HG02938 (cell line): ENCODE results near the gene SATB2.

ENCODE experiments used
- ATAC-seq: cut with Tn5 transposase; IDR thresholded peaks from one replicate; pipeline ENCODE4 v1.9.1; 2021; ENCODE audit warnings: mild to moderate bottlenecking, moderate library complexity; ENCODE audit not compliant: unreplicated experiment

SATB2 gene

DNA sequence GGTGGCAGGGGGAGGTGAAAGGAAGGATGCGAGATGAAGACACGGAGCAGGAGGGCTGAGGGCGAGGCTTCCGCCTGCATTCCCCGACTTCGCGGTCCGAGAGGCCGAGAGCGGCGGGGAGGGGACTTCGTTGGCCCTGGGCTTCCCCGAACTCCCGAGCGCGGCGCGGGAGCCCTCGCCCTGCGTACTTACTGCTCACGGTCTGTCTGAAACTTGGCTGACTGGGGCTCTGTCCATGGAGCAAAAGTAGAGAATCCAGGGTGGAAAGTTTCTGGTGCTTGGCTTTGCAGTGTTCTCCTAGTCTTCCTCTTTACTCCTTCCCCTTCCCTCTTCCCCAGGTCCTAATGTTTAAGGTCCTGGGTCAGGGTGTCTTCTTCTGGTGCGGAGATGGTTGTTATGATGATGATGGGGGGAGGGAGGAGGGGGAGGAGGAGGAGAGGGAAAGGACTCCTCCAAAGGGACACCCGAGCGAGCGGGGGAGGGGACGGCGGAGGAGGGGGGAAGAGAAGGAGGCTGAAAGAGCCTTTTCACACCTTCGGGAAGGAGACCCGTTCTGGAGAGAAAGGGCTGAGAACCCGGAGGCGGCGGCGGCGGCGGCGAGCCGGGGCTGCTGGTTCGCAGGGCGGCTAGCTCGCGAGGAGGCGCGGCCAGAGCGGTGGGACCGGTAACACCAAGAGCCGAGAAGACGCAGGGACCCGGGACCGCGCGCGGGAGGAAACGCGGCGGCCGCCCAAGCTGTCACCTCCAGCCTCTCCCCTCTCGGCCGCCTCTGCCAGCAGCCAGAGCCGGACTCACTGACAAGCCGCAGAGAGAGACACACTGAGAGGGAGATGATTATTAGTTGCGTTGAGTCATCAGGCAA, at the start of gene SATB2:
Gene SATB2, minus strand, starts transcription at position 793 of the 862 bp plus-strand sequence. CDS start 1,902 bp downstream, outside the sequence.
- no peak for ATAC-seq

DNA sequence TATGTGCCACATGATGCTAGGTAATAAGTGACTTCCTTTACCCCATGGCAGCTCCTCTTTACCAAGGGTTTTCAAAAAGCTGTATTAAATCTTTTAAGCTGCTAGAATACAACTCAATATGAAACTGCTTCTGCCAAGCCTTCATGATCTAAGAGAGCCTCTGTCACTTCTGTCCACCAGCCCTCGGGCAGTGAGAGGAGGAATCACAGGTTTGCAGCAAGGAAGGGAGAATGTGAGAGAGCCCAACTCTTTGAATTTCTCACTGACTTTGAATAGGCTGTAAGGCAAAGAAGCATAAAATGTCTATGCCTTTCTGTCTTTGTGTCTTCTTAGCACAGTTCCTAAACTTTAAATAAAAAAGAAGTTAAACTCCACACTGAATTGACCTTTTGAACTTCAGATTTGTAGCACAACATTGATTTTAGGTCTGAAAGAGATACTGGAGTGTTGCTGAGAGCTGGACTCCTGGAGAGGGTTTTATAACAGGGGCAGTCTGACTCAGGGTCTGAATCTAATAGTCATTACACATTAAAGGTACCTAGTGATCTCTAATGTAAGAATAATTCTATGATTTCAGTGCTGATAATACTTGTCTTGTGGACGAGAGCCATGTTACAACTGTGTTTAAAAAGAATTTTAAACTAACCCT, 48.1 kb upstream of the SATB2 start:
- ATAC-seq = no peak

DNA sequence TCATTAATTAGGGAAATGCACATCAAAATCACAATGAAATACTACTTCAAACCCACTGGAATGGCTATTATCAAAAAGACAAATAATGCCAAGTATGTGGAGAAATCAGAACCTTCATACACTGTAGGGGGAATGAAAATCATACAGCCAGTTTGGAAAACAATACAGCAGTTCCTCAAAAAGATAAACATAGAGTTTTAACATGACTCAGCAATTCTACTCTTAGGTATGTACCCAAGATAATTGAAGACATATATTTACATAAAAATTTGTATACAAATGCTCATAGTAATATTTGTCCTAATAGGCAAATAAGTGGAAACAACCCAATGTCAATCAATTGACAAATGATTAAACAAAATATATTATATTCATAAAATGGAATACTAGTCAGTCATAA, 45.4 kb upstream of the SATB2 start:
- no peak for ATAC-seq

DNA sequence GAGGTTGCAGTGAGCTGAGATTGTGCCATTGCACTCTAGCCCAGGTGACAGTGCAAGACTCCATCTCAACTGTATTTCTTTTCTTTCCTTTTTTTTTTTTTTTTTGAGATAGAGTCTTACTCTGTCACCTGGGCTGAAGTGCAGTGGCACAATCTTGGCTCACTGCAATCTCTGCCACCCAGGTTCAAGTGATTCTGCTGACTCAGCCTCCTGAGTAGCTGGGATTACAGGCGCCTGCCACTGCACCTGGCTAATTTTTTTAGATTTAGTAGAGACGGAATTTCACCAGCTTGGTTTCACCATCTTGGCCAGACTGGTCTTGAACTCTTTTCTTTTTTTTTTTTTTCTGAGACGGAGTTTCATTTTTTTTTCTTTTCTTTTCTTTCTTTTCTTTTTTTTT, 41.3 kb upstream of the SATB2 start:
- no peak for ATAC-seq

DNA sequence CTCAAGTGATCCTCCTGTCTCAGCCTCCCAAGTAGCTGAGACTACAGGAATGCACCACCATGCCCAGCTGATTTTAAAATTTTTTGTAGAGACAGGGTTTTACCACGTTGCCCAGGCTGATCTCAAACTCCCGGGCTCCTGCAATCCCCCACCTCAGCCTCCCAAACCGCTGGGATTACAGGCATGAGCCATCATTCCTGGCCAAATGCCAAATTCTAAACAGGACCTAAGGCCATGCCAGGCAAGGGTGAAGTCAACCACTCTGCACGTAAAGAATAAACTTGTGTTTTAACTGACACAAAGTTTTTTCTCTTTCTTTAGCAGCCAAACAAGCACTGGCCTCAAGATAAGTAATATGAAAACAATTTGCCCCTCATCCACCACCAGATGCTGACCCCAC, 37.4 kb upstream of the SATB2 start:
- ATAC-seq = no peak

DNA sequence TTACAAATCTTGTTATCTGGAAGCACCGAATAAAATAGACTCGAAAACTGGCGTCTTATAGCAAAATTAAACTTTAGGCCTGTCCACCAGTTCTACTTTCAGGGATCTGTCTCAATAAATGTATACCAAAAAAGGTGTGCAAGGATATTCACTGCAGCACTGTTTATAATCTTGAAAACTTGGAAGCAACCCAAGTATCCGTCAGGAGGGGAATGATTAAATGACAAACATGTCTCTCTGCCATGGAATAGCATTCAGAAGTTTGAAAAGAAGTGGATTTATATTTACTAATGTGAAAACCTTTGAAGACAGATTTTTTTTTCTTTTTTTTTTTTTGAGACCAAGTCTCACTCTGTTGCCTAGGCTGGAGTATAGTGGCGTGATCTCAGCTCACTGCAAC, 32.3 kb upstream of the SATB2 start:
- ATAC-seq = no peak

DNA sequence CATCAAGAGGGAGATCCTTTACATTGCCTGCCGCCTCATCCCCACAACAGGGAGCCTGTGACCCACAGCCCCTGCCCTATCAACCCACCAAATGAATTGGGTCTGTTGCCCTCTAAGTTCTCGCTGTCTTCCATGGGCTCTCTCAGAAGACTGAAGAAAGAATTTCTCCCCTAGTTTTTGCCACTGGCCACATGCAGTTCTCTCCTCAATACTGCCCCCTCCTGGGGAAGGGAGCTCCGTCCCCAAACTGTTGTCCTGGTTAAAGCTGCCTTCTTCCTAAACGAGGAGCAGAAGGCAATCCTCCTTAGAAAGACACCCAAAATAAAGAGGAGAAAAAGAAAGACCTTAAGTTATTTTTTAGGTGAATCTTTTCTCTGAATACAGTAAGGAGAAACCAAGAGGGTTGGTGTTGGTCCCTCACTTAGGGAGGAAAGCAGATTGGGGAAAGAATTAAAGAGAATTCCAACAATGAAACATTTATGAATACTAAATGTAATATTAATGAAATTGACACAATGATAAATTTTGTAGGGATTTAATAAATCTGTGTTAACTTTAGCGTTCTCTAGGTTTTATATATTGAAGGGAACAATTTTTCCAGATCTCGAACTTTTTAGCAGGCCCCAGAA, 31.1 kb upstream of the SATB2 start:
- peak; percentile 67 for ATAC-seq

DNA sequence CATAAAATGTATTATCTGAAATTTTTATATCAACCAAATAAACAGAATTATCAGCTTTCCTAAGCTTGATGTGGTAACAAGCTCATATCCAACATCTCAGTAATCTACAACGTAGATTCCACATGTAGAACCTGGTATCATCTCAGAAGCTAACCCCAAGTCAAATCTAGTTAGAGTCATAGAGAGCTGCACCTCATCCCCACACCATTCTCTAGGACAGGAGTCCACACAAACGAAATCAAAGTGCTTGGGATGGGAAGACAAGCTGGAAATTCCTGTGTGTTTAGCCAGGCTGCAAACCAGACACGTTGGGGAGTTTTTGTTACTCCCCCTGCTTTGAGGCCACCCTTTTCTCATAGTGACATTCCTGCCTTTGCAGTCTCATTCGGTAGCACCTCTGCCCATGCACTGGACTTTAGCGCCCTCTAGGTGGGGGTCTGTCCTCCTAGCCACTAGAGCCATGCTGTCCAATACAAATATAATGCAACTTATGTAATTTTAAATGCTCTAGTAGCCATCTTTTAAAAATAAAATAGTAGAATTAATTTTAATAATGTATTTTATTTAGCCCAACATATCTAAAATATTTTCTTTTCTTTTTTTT, 28.1 kb upstream of the SATB2 start:
- ATAC-seq = peak; percentile 62

DNA sequence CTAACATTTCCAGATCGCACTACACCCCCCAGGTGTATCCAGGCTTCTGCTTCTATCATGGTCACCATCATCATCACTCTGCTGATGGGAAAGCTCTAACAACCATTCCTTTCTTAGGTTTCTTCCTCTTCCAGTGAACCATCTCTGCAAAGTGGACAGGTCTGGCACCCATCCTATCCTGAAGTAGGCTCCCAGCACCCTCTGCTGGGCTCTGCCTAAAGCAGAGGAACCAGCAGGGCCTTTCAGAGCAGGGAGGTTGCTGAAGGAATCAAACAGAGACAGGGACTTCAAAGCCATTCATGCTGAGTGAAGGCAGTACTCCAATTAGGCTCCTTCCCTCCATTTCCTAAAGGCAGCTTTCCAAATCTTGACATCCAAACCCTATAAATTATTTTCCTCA, 27.2 kb upstream of the SATB2 start:
- no peak for ATAC-seq

DNA sequence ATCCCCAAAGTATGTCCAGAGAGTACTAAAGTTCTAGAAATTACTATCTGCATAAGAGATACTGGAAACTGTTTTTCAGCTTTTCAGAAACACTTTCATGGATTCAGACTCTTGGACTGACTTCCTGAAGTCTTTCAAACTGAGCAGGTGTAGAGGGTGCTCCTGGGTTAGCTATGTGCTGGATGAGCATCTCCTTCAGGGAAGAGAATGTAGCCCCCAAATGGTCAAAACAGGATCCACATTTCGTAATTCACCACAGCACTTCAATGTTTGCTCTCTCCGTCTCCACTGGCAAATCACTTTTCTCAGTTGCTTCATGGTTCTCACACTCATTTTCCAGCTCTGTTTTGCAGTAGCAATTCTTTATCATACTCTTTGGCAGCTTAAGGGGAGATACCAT, 23.2 kb upstream of the SATB2 start:
- ATAC-seq = no peak

DNA sequence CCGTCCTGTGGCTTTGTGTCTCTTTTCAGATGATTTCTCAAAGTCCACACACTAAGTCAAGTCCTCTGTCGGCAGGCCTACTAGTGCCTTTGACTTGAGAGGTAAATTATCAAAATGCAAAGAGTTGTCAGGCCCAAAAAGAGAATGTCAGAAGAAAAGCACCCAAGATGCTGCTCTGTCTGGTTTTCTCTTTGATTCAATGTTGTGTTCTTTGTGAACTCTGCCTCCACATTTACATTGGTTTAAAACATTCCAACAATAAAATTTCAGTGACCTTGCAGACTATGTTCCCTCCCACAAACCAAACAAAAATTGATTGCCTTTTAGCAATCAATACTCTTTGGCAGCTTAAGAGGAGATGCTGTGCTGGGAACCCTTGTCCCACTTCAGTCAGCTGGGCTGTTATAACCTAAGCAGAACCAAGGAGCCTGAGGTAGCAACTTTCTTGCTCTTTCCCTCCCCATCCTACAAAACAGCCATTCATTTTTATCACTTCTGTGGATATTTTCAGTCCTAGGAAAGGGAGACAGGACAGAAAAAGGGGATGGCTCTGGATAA, 19.6 kb upstream of the SATB2 start:
- ATAC-seq = no peak

DNA sequence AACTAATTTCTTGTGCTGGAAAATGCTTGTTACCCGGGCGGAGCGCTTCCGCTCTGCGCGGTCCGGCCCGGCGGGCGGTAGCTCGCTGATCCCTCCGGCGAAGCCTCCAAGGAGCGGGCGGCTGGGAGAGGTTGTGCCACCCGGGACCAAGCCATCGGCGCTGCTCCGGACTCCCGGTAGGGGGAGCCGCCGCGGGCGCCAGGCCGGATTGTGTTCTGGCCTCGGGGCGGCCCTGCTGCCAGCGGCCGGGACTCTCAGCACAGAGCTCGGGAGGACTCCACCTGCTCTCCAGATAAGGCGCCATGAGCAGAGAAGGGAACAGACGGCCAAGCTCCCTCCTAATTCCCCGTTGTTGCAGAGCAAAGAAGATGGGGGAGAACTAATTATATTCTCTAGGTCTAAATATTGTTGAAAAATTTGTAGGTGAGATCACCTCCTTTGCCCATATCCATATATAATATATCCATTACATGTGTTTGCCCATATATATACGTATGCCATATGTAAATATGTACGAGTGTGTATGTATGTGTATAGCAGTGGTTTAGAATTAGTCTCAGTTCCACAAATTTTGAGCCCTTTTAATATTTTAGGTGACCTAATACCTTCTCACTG, 13.8 kb upstream of the SATB2 start:
- peak; percentile 60 for ATAC-seq

DNA sequence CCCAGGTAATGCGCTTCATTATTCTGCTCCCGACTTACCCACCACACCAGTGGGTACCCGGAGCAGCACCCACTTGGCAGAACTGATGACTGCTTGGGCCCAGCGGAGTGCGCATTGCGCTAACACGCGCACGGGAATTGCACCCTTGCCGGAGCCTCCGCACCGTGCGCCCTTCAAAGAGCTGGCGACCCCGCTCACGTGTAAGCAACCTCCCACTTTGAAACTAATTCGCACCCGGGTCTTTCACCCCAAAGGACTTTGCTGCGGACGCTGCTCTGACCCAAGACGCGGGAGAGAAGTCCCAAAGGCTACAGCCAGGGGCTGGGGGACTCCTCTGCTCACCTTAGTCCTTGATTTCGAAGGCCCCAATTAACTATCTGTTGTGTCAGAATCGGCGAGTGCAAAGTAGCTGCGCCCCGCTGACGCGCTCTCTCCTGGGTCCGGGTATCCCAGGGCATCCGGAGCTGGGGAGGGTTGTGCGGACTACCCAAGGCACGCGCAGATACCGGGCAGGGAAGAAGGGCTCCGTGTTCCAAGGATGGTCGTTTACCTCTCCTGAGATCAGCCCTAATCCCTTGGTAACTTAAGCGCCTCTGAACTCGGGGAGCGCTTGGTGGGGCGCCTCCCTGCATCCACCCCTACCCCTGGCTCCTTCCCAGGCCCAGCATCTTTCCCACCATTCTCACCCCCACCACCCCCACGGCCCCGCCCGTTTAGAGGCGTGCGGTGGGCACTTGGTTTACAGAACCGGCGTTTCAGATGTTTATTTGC, 13.1 kb upstream of the SATB2 start:
- no peak for ATAC-seq

DNA sequence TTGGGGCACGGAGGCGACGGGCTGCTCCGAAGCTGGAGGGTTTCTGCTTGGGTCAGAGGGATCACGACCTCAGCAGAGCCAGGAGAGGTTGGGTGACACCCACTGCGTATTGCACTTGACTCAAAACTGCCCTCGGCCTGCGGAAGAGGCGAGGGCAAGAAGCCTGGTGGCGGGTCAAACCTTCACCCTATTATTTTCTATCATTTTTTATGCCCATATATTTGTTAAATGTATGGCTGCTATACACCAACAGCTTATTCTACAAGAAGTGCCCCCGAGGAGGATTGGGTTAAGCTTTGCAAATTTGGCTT, 12.6 kb upstream of the SATB2 start:
- ATAC-seq = no peak

DNA sequence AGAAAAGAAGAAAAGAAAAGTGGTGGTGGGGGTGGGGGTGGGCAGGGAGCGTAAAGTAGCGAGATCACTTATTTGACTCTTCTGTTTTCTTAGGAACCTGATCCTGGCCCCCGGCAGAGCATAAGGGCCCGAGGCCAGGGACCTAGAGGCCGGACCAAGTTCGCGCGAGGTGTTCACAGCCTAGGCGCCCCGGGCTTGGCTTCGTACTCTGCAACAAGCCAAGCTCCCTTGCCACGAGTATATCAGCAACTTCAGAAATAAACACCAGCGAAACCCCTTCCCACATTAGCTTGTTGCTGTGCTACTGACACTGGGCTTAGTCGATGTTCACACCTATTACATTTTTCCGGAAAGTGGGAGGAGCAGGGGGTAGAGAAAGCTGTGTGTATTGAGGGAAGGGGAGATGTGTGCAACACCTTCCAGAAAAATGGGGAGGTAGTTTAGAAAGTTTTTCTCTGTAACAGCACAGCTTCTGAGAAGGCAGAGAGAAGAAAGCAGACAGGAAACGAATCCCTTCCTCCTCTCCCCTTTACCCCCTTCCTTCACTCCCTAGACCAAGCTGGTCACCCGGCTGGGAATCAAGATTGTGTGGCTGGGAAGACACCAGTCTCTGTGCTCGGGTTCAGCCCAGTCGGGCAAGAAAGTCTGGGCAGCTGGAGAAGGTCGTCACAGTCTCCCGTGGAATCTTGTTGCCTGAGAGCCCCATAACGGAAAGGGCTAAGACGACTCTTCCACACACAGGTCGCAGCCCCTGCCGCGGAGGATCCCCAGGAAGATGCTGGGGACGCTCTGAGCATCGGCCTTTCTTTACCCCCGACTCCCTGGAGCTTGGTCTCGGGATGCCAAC, 12.0 kb upstream of the SATB2 start:
- ATAC-seq = no peak

DNA sequence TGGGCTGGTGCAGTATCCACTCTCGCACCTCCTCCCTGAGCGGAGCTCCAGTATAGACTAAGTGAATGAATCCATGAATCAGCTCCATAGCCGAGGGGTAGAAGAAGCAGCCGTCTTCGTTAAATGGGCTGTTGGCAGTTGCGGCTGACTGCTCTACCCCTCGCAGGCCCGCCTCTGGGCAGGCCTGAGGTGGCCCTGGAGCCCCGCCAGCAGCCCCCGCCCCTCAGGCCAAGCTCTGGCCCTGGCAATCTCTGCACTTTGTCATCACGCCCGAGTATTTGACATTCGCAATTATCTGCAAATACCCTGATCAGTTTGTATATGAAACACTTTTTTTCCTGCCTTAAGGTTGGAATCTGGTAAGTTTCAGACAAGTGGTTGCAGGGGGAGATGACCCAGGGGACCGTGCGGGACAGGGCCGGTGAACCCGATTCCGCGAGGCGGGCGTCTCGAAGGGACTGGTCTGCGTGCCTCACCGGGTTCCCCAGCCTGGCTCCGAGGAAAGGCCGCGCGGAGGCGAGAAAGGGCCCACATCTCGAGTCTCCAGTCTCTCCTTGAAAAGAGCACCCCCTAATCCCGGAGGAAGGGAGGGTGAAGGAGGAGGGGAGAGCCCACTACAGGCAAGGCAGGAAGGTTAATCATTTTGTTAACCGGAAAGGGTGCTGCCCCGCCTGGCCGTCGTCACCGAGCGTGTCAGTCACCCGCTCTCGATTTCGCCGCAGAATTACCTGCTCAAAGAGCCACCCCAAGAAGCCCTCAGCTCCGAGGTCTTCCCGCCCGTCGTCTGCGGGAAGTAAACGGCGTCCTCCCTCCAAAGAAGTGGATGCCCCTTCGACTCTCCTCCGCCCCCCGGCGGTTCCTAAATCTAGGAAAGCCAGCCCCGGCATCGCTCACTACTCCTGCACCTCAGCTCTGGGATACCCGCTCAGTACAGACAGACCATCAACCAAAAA, 11.1 kb upstream of the SATB2 start:
- ATAC-seq = no peak

DNA sequence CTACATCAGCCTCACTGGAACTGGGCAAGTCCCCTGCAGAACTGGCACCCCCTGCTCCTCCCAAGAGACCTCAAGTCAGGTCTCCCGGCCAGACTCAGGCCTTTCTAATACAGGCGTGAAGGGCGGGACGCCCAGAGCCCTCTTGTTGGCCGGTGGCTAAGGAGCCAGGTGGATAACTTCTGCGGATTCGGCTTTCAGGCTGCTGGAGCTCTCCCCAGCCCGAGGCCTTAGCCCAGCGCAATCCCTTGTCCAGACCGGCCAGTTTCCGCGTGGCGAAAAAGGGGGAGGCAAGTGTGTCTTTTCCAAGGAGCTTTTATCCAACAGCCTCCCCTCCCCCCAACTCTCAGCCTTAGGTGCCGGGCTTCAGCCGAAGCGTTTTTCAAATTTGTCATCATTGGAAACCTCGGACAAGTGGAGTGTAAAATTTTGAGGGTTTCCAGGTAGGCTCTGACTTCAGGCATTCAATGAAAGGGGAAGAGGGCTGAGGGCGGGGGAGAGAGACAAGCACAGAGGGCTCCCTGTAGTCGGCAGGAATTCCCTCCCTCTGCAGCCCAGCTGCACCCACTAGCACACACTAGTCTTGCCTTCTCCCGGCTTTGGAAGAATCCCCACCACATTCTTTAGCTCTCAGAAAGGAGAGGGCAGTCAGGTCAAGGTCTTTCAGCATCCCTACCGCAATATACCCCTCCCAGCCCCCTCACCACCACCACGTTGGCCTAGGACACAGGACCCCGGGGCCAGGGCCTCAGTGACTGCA, 9.5 kb upstream of the SATB2 start:
- ATAC-seq = no peak

DNA sequence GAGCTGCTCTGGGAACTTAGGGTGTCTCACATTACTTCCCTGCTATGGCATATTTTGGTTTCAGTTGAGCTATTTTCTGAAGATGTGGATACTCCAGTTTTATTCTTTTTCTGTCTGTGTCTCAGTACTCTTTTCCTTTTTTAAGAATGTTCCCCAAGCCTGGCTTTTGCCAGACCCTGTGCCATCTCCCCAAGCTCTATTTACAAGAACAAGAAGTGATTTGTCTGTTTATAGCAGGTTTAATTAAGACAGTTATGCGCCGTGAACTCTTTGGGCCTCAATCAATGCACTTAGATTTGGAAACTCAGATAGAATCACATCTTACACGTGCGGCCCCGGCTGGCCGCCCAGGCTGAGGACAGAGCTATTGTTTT, 8.9 kb upstream of the SATB2 start:
- no peak for ATAC-seq
